HUES64 (cell line): ENCODE measurements around the gene SLC41A3.

ENCODE experiments used
- H3K27ac ChIP-seq: 2 replicates; pipeline ENCODE4 v1.7.0; 2013; ENCODE audit warnings: low read depth, low read length, inconsistent platforms
- H3K27me3 ChIP-seq: 2 replicates; pipeline ENCODE4 v1.6.1; 2013; ENCODE audit warnings: mild to moderate bottlenecking, low read length; ENCODE audit not compliant: insufficient read depth
- H3K36me3 ChIP-seq: 2 replicates; pipeline ENCODE4 v1.6.1; 2013; ENCODE audit warnings: mild to moderate bottlenecking, low read length; ENCODE audit not compliant: insufficient read depth
- H3K4me1 ChIP-seq: 2 replicates; pipeline ENCODE4 v1.6.1; 2013; ENCODE audit warnings: mild to moderate bottlenecking, low read length, moderate library complexity; ENCODE audit not compliant: insufficient read depth
- H3K4me3 ChIP-seq: 2 replicates; pipeline ENCODE4 v1.5.1; 2013; ENCODE audit warnings: mild to moderate bottlenecking, low read length, moderate library complexity
- H3K9ac ChIP-seq: 2 replicates; pipeline ENCODE4 v1.6.1; 2013; ENCODE audit warnings: mild to moderate bottlenecking, low read depth, low read length
- H3K9me3 ChIP-seq: 2 replicates; pipeline ENCODE4 v1.6.1; 2013; ENCODE audit warnings: low read depth, low read length; ENCODE audit not compliant: insufficient read depth
- WGBS: fragments of 150-250, 120-280 bp; methylation state at CpG from one replicate; pipeline ENCODE4 v1.1.7; 2013; ENCODE audit warnings: missing lambda C conversion rate; 5-methylcytosine and 5-hydroxymethylcytosine counted together

Gene SLC41A3

GRCh38 chr3:126119008-126119675 is 35.2 kb upstream of the SLC41A3 start:
- no peaks in the 10 kb centered on the region for H3K27me3 ChIP-seq
- WGBS: 91% methylated on average over 7 of the region's 7 CpGs
- H3K27ac ChIP-seq: no peak overlapping the region
- no peak overlapping the region for H3K9ac ChIP-seq
- no peaks in the 10 kb centered on the region for H3K9me3 ChIP-seq
- peaks cover 6% of the 10 kb centered on the region; the same call in 1 of the 2 replicates for H3K4me1 ChIP-seq
- no peaks in the 10 kb centered on the region for H3K36me3 ChIP-seq
- no peak overlapping the region for H3K4me3 ChIP-seq

- Histone ChIP-seq H3K27ac (no peak overlapping the region), H3K4me1 (0 out of 2 replicates have a peak, but pooled peaks cover 2% of the 10 kb centered on the region), H3K36me3 (no peaks in the 10 kb centered on the region), H3K27me3 (no peaks in the 10 kb centered on the region), H3K9ac (no peak overlapping the region), H3K4me3 (no peak overlapping the region), H3K9me3 (no peaks in the 10 kb centered on the region)
- WGBS: 92% methylated on average over 11 of the region's 11 CpGs
Observed at GRCh38 chr3:126118591-126118990, 34.7 kb upstream of the SLC41A3 start.

GRCh38 chr3:126117786-126118185 is 33.9 kb upstream of the SLC41A3 start:
- Histone ChIP-seq H3K27me3 (no peaks in the 10 kb centered on the region), H3K9me3 (no peaks in the 10 kb centered on the region), H3K4me1 (no peaks in the 10 kb centered on the region), H3K27ac (no peak overlapping the region), H3K4me3 (no peak overlapping the region), H3K9ac (no peak overlapping the region), H3K36me3 (no peaks in the 10 kb centered on the region)
- 84% methylated on average over 9 of the region's 9 CpGs for WGBS

- 98% methylated on average over 3 of the region's 3 CpGs for WGBS
- no peak overlapping the region for H3K27ac ChIP-seq
- H3K9me3 ChIP-seq: no peaks in the 10 kb centered on the region
- no peak overlapping the region for H3K4me3 ChIP-seq
- no peaks in the 10 kb centered on the region for H3K4me1 ChIP-seq
- no peaks in the 10 kb centered on the region for H3K27me3 ChIP-seq
- H3K36me3 ChIP-seq: no peaks in the 10 kb centered on the region
- H3K9ac ChIP-seq: no peak overlapping the region
Observed at GRCh38 chr3:126117212-126117611, 33.3 kb upstream of the SLC41A3 start.

- no peaks in the 10 kb centered on the region for H3K36me3 ChIP-seq
- H3K27ac ChIP-seq: no peak overlapping the region
- H3K9ac ChIP-seq: no peak overlapping the region
- no peaks in the 10 kb centered on the region for H3K4me1 ChIP-seq
- no peaks in the 10 kb centered on the region for H3K9me3 ChIP-seq
- H3K4me3 ChIP-seq: no peak overlapping the region
- no peaks in the 10 kb centered on the region for H3K27me3 ChIP-seq
- 83% methylated on average over 1 of the region's 1 CpG for WGBS
Observed at GRCh38 chr3:126116526-126116925, 32.6 kb upstream of the SLC41A3 start.

GRCh38 chr3:126114443-126115386 is 30.8 kb upstream of the SLC41A3 start:
- Histone ChIP-seq H3K27ac (no peak overlapping the region), H3K4me1 (no peaks in the 10 kb centered on the region), H3K9me3 (no peaks in the 10 kb centered on the region), H3K36me3 (no peaks in the 10 kb centered on the region), H3K27me3 (no peaks in the 10 kb centered on the region), H3K4me3 (no peak overlapping the region), H3K9ac (no peak overlapping the region)
- 93% methylated on average over 16 of the region's 16 CpGs for WGBS

- no peaks in the 10 kb centered on the region for H3K27me3 ChIP-seq
- H3K36me3 ChIP-seq: no peaks in the 10 kb centered on the region
- H3K27ac ChIP-seq: no peak overlapping the region
- no peak overlapping the region for H3K4me3 ChIP-seq
- no peak overlapping the region for H3K9ac ChIP-seq
- no peaks in the 10 kb centered on the region for H3K9me3 ChIP-seq
- no peaks in the 10 kb centered on the region for H3K4me1 ChIP-seq
- 86% methylated on average over 9 of the region's 9 CpGs for WGBS
Observed at GRCh38 chr3:126113733-126114442, 30.0 kb upstream of the SLC41A3 start.

GRCh38 chr3:126113238-126113555 is 29.3 kb upstream of the SLC41A3 start:
- Histone ChIP-seq H3K4me1 (no peaks in the 10 kb centered on the region), H3K9ac (no peak overlapping the region), H3K27me3 (no peaks in the 10 kb centered on the region), H3K36me3 (no peaks in the 10 kb centered on the region), H3K4me3 (no peak overlapping the region), H3K27ac (no peak overlapping the region), H3K9me3 (no peaks in the 10 kb centered on the region)
- 86% methylated on average over 6 of the region's 6 CpGs for WGBS

GRCh38 chr3:126112531-126113237 is 28.8 kb upstream of the SLC41A3 start:
- H3K36me3 ChIP-seq: no peaks in the 10 kb centered on the region
- H3K4me3 ChIP-seq: no peak overlapping the region
- H3K9ac ChIP-seq: no peak overlapping the region
- H3K4me1 ChIP-seq: no peaks in the 10 kb centered on the region
- H3K27me3 ChIP-seq: no peaks in the 10 kb centered on the region
- WGBS: 94% methylated on average over 13 of the region's 13 CpGs
- H3K27ac ChIP-seq: no peak overlapping the region
- no peaks in the 10 kb centered on the region for H3K9me3 ChIP-seq

GRCh38 chr3:126111566-126112475 is 27.9 kb upstream of the SLC41A3 start:
- Histone ChIP-seq H3K9ac (no peak overlapping the region), H3K4me1 (no peaks in the 10 kb centered on the region), H3K9me3 (no peaks in the 10 kb centered on the region), H3K27ac (no peak overlapping the region), H3K4me3 (no peak overlapping the region), H3K36me3 (no peaks in the 10 kb centered on the region), H3K27me3 (no peaks in the 10 kb centered on the region)
- WGBS: 94% methylated on average over 18 of the region's 18 CpGs
